ENCODE data around the gene TUSC2. TPM values are rescaled to one million over a fixed set of nuclear protein-coding genes. Genes with fewer than 3 reads are reported as not detected.

TUSC2 gene
- total RNA-seq, 1 donor from 2014 or later, result 11.8 TPM

DNA sequence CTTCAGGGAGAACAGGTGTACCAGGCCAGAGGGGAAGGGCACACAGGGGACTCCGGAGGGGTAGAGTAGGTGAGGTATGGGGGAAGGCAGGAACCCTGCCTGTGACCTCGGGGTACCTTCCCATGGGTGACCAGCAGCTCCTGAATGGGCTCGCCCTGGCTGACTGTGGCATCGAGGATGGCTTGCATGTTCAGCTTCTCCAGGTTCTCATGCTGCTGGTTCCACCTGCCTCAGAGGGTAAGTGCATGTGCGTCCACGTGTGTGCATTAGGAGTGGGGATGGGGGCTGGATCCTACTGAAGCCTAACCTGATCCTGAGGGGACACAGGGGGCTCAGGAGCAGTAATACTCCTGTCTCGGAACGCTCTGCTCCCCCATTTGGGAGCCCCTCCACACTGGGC lies 17.0 kb upstream of the TUSC2 start:
- H3K4me1 ChIP-seq, result peaks cover 43% of the 10 kb centered on the region
- no peak for DNase-seq (ENCODE audit: extremely low spot score in 2 of 2)
- no peaks in the 10 kb centered on the region for H3K9me3 ChIP-seq
- TF ChIP-seq, protein P1, sequence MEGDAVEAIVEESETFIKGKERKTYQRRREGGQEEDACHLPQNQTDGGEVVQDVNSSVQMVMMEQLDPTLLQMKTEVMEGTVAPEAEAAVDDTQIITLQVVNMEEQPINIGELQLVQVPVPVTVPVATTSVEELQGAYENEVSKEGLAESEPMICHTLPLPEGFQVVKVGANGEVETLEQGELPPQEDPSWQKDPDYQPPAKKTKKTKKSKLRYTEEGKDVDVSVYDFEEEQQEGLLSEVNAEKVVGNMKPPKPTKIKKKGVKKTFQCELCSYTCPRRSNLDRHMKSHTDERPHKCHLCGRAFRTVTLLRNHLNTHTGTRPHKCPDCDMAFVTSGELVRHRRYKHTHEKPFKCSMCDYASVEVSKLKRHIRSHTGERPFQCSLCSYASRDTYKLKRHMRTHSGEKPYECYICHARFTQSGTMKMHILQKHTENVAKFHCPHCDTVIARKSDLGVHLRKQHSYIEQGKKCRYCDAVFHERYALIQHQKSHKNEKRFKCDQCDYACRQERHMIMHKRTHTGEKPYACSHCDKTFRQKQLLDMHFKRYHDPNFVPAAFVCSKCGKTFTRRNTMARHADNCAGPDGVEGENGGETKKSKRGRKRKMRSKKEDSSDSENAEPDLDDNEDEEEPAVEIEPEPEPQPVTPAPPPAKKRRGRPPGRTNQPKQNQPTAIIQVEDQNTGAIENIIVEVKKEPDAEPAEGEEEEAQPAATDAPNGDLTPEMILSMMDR (IDR thresholded peaks at IDR 0.05), result no peak
- TF ChIP-seq POLR2AphosphoS5 (IDR thresholded peaks at IDR 0.05; ENCODE audit: insufficient read depth in 1 of 2, low read depth in 1 of 2) (no peak), POLR2A (IDR thresholded peaks at IDR 0.05) (no peak)
- no peak overlapping the region for H3K27ac ChIP-seq
- no peaks in the 10 kb centered on the region for H3K27me3 ChIP-seq
- peaks cover 0 to 8% of the 10 kb centered on the region in 2 donors for H3K36me3 ChIP-seq
- peak overlapping the region; percentile 32 to 47 for H3K4me3 ChIP-seq
- intact Hi-C loops (cut with DNase I), result no loop called here

DNA sequence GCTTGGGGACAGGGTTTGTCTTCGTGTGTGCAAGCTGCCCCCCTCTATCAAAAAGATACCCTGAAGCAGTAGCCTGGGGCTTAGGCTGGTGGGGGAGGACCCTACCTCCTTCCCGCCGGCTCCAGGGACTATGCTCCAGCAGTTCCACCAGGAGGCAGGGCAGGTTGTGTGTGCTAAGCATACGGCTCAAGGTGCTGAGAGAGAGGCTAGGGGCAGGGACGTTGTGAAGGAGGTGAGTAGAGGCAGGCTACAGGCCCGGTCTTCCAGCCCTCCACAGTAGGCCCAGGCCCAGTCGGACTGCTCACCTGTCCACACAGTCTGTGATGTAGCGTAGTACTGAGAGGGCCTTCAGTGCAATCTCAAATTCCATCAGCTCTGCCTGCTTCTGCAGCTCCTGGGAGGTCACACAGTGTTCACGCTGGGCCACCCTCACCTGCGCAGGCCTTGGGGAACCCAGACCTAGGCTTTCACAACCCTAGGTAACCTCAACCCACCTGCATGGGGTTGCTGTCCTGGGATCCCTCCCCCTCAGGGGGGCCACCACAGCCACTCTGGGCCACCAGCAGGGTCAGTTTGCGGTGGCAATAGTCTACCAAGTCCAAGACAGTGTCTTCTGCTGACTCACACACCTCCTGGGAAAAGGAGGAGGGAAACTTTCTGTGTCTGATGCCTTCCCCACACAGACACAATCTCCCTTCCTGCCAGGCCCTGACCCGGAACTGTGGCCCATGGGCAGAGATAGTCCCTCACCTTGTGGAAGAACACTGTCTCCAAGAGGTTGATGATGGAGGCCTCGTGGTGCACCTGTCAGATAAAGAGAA lies 15.0 kb upstream of the TUSC2 start:
- DNase-seq (ENCODE audit: extremely low spot score in 2 of 2), result no peak
- TF ChIP-seq POLR2AphosphoS5 (IDR thresholded peaks at IDR 0.05; ENCODE audit: insufficient read depth in 1 of 2, low read depth in 1 of 2), result no peak
- TF ChIP-seq, protein P1 (IDR thresholded peaks at IDR 0.05), result no peak
- no peak for TF ChIP-seq POLR2A (IDR thresholded peaks at IDR 0.05)

DNA sequence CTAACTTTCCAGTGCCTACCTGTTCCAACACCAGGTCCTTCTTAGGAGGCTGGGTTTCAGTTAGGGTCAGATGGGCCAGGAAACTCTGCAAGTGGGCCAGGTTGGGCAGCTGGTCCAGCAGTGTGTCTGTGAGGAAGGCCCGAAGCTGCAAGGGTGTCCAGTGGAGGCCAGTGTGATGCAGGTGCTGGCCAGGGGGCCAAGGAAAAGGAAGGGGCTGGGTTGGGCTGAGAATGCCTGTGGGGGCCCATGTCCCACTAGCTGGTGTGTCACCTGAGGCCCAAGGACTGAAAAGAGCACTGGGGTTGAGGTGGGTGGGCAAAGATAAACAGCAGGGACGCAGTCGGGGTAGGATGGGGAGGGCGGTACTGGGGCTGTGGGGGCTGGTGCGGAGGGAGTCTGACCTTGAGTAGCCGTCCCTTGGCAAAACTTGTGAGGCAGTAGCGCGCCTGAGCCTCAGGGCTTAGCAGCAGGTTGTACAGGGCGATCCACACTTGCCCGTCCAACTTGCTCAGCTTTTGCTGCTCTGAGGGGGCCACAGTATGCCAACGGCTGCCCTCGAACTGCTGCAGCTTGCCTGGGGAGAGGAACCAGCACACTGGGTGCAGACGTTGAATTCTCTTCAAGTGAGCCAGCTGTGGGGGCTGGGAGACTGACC lies 14.1 kb upstream of the TUSC2 start:
- DNase-seq (ENCODE audit: extremely low spot score in 2 of 2), result no peak
- no peaks in the 10 kb centered on the region for H3K27me3 ChIP-seq
- intact Hi-C loops (cut with DNase I), result no loop called here
- TF ChIP-seq POLR2A (IDR thresholded peaks at IDR 0.05), result no peak
- TF ChIP-seq POLR2AphosphoS5 (IDR thresholded peaks at IDR 0.05; ENCODE audit: insufficient read depth in 1 of 2, low read depth in 1 of 2), result no peak
- TF ChIP-seq, protein P1 (IDR thresholded peaks at IDR 0.05), result no peak
- H3K4me1 ChIP-seq, result peaks cover 55% of the 10 kb centered on the region
- H3K9me3 ChIP-seq, result no peaks in the 10 kb centered on the region
- no peaks in the 10 kb centered on the region for H3K36me3 ChIP-seq
- H3K27ac ChIP-seq, result peak overlapping the region; percentile 99
- H3K4me3 ChIP-seq, result no peak overlapping the region

More for the DNA sequence above, 15.0 kb upstream of the TUSC2 start:
- Histone ChIP-seq H3K9me3 (no peaks in the 10 kb centered on the region), H3K4me1 (peaks cover 50% of the 10 kb centered on the region), H3K36me3 (peaks cover 0 to 1% of the 10 kb centered on the region in 2 donors), H3K4me3 (no peak overlapping the region), H3K27ac (no peak overlapping the region), H3K27me3 (no peaks in the 10 kb centered on the region)
- intact Hi-C loops (cut with DNase I), result no loop called here

DNA sequence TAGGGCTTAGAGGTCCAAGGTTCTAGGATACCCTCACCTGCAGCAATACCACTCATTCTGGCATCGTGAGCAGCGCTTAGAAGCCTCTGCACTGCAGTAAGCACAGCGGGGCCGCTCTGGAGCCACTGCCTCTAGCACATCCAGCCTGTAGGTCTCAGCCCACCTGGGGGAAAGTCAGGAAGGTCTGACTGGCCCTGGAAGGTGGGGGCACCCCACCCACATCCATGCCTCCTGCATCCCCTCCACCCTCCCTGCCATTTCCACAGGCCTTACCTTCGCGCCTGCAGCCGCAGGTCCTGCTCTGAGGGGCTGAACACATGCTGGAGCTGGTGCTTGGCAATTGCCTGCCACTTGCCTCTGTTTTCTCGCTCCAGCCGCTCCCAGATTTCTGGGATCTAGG lies 13.5 kb upstream of the TUSC2 start:
- Histone ChIP-seq H3K27ac (peak overlapping the region; percentile 99), H3K36me3 (no peaks in the 10 kb centered on the region), H3K4me1 (peaks cover 59% of the 10 kb centered on the region), H3K27me3 (no peaks in the 10 kb centered on the region), H3K4me3 (peak overlapping the region; percentile 51 to 60), H3K9me3 (no peaks in the 10 kb centered on the region)
- DNase-seq (ENCODE audit: extremely low spot score in 2 of 2), result no peak
- TF ChIP-seq, protein P1 (IDR thresholded peaks at IDR 0.05), result no peak
- no peak for TF ChIP-seq POLR2A (IDR thresholded peaks at IDR 0.05)
- TF ChIP-seq POLR2AphosphoS5 (IDR thresholded peaks at IDR 0.05; ENCODE audit: insufficient read depth in 1 of 2, low read depth in 1 of 2), result no peak
- intact Hi-C loops (cut with DNase I), result no loop called here
